ENCODE data around the gene SLC2A9. TPM values are rescaled to one million over a fixed set of nuclear protein-coding genes. Genes with fewer than 3 reads are reported as not detected.

SLC2A9 gene
- total RNA-seq, 1 donor from 2014 or later: 0.72 TPM

- Mint-ChIP-seq H3K36me3 (ENCODE audit: low read depth) (no peaks in the 10 kb centered on the region), H3K4me1 (ENCODE audit: low read depth) (no peaks in the 10 kb centered on the region), H3K27me3 (ENCODE audit: low read depth) (peaks cover 58% of the 10 kb centered on the region), H3K27ac (ENCODE audit: unreplicated experiment) (no peak within 1 kb of the TSS), H3K9me3 (ENCODE audit: low read depth) (peaks cover 5% of the 10 kb centered on the region), H3K4me3 (ENCODE audit: unreplicated experiment) (no peak within 1 kb of the TSS)
- TF ChIP-seq CTCF (IDR thresholded peaks at IDR 0.05): no peak
- DNase-seq (ENCODE audit: low spot score): no peak
These were observed 239.8 kb downstream of the SLC2A9 start, which contains the start of gene DRD5 for GRCh38 chr4:9781343-9782135. DRD5 (plus strand) TSS chr4:9781634; CDS start chr4:9782030, 396 bp downstream.

Other genes starting within 250 kb of the SLC2A9 start
- gene DRD5, start 239.9 kb downstream of the SLC2A9 start, total RNA-seq: not detected in 3 replicates
- 312 to 483 TPM (median 462 TPM) in 3 replicates for gene WDR1, start 95.3 kb upstream of the SLC2A9 start, total RNA-seq